Activated CD4-positive, alpha-beta T cell treated with anti-CD3 and anti-CD28 coated beads for 48 hours (primary cell): ENCODE measurements around the gene NTRK2.

Experiments
- DNase-seq: peaks from one replicate; pipeline ENCODE4 v3.0.0-alpha.2; 2020

NTRK2 gene

GRCh38 chr9:84823421-84824271, 154.1 kb downstream of the NTRK2 start:
- DNase-seq, result no peak

- DNase-seq, result no peak
Observed at GRCh38 chr9:84827216-84827765, 157.8 kb downstream of the NTRK2 start.

DNA sequence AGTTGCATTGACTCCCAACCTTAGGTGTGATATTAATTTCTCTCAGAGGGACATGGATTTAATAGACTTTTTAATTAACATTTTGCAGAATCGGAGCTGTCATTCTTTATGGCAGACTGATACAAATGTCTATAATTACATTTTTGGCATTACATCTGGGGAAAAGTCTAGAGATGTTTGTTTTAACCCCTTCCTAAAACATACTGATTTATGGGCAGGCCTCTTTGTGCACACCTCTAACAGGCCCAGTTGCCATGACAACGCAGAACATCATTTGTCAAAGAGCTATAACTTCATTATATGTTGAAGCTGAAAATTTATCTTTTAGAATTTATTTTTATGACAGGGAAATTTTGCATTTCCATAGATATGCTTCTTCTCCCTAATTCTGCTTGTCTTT, 158.5 kb downstream of the NTRK2 start:
- DNase-seq, result no peak

DNA sequence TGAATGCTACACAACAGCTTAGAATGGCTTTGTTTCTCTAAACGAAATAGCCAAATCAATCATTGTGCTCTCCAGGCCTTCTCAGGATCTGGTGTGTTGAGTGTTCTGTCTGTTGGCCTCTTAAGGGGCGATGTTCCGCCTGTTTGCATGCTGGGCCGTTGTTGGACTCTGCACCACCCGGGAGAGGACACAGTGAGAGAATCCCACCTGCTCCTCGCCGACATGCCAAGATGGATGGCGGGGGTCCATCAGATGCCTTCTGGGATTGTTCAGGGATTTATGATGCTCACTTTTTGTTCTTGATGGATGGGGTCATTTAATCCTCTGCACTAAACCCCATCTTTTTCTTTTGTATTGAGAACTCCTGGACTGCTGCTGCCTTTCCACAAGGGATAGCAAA, 159.9 kb downstream of the NTRK2 start:
- DNase-seq, result no peak

DNA sequence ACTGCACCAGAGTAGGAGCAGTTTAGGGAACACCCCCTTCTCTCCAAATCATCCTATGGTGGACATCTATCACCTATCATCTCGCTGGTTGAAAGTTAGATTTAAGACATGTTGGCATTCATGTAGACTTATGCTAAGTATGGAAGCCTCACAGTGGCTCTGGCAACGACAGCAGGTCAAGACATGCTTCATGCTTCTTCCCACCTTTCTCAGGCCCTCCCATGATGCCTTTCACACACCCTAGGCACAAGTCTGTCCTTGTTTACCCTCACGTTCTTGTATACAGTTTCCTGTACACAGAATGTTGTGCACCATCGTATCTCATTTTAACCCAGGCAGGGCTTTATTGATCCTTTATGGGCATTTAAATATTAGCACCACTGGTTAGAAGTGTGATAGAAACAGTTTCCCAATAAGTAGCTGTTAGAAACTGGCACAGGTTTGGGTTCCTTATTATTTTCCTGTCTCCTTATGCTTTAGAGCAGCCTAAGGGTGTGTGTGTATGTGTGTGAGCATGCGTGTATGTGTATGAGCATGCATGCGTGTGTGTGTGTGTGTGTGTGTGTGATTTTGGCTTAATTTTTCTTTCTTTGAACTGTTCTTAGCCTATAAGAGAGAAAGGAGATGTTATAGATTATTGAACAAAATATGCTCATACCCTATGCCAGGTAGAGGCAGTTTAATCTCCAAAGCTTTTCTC, 160.6 kb downstream of the NTRK2 start:
- no peak for DNase-seq

GRCh38 chr9:84831377-84831776, 161.8 kb downstream of the NTRK2 start:
- no peak for DNase-seq

GRCh38 chr9:84832453-84832852, 162.9 kb downstream of the NTRK2 start:
- no peak for DNase-seq

DNA sequence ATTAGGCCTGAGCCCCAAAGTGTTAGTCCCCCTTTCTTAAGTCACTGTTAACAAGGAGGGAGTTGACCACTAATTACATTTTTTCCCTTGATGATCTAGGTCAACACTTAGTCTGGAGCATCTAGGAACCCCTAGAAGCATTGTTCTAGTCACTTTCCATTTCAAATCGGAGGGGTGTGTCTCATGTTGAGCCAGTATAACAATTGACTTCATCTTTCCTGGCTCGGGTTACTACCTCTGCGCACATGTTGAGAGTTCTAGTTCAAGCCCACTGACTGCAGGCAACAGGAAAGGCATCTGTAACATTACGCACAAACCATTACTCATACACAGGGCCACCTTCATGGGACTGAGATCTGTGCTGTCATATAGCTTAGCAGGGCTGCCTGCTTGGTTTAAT, 164.9 kb downstream of the NTRK2 start:
- DNase-seq, result no peak

DNA sequence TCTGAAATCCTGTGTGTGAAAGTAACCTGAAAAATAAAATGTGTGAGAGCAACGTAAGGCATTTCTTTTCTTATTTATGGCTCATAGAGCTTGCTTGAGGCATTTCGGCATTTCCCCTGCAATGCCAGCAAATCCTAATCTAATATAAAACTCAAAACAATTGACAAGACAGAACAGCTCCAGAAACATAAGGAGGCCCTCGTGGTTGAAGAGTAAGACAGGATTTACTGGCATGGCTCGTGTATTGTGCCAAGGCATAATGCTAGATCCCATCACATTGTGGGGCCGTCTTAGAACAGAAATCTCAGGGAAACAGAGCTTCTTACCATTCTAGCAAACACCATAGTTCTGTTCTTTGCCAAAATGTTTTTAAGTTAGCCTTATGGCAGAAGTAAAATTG, 166.2 kb downstream of the NTRK2 start:
- no peak for DNase-seq

DNA sequence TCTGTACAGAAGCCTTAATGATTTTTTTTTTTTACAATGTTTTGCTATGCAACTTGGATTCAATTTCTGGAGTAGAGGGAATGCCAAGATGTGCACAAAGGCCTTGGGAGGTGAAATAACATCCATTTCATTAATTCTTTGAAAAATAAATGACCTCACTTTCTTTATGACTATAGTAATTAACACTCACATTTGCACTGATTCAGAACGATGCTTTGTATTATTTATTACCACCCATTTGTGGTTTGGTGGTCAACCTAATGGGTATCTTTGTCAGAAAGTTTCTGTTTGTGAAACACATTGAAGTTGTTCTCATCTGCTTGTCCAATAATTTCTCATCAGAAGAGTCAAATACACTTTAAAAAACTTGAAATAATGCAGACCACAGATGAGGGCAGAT, 169.3 kb downstream of the NTRK2 start:
- no peak for DNase-seq

DNA sequence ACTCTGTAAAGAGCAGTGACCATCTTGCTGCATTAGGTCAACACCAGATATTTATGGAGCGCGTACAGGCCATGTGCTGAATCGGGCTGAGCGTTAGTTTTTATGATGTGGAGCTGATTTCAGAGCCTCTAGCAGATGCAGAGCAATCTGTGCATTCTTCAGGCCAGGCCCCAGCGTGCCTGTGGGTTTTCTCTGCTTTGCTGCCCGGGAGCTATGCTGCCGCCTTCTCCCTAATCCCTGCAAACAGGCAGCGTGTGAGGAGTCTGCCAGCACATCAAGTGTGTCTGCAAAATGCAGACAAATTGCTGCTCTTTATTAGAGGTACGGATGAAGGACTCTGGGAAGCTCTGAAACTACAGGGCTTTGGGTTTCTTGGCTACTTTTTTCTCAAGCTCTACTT, 170.0 kb downstream of the NTRK2 start:
- DNase-seq, result no peak

DNA sequence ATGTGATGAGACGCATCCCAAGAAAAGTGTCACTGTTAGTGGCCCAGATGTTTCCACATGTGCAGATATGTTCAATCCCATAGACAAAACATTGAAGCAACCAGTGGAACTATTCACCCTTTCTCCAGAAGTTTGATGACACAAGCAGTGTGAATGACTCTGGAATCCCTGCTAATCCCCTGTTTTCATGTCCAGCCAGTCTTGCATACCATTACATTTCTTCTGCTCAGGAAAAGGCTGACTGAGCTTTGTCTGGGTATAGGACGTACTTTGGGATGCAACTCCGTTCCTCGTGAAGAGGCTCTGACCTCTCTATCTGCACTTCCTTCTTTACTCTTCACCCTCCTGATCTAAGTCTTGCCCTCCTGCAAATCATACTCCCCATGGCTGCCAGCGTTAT, 172.4 kb downstream of the NTRK2 start:
- DNase-seq, result no peak

GRCh38 chr9:84843175-84843824, 173.8 kb downstream of the NTRK2 start:
- no peak for DNase-seq

DNA sequence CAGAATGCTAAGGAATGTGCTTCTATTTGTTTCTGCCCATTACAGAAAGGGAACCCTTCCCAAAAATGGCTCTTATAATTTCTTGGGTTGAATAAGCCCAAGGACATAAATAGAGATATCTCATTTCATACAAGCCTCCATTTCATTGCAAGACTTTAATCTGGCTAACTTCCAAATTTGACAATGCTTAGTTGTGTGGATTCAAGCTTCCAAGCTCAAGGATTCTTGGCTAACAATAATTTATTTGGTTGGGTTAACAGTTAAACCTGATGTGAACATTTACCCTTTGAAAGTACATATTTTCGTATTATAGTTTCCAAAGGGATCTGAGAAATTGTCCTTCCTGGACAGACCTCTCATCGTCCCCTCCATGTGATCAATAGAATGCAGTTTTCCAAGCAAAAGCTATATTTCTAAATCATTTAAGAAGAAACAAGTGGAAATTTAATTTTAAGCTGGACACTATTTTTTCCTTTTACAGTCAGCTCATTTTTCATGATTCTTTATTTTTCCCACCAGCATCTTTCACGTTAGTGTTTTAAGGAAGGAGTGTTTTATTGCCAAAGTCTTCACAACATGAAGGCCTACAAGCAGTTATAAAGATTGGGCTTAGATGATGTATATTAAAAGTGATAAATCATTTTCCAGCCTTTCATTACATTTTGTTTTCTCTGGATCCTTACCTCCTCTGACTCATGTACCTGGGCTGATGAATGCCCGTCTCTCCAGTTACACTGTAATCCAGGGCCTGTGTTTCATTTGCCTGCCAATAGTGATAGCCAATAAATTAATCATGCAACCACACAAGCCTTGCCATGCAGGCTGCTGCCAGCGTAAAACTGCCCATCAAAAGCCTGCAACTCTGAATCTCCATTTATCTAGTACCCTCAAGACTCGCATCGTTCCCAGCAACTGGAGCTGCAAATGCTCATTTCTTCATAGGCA, 176.7 kb downstream of the NTRK2 start:
- no peak for DNase-seq

DNA sequence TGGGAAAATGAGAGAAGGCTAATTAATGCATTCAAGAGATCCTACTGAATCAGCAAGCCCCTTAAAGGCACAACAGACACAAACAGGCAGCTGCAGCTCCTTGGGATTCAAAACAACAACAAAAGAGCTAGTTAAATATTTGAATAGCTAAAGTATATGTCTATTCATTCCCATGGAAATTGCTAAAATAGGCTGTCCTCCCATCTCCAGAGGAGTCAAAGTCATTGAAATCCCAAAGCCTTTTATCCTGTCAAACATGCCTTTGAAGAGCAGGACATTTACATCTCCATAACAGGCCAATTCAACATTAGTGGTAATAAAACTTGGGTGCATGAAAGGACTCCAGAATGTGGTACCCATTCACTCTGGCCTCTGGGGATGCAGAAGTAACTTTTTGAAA, 177.4 kb downstream of the NTRK2 start:
- no peak for DNase-seq

DNA sequence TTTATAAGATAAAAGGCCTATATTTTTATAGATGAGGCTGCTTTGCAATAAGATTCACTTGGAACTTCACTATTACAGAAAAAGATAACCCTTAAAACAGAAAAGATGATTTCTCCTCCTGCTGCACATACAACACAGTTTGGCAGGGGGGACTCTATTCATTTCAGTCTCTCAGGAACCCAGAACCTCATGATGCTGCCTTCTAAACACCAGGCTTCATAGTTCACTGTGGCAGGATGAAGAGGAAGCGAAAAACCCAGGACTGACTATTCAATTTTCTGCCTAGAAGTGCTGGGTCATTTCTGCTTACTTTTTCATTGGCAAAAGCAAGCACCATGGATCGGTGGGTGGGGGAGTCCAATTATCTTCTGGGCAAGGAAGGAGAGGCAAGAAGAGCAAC, 179.5 kb downstream of the NTRK2 start:
- no peak for DNase-seq

- no peak for DNase-seq
Observed at GRCh38 chr9:84850830-84851392, 181.4 kb downstream of the NTRK2 start.

DNA sequence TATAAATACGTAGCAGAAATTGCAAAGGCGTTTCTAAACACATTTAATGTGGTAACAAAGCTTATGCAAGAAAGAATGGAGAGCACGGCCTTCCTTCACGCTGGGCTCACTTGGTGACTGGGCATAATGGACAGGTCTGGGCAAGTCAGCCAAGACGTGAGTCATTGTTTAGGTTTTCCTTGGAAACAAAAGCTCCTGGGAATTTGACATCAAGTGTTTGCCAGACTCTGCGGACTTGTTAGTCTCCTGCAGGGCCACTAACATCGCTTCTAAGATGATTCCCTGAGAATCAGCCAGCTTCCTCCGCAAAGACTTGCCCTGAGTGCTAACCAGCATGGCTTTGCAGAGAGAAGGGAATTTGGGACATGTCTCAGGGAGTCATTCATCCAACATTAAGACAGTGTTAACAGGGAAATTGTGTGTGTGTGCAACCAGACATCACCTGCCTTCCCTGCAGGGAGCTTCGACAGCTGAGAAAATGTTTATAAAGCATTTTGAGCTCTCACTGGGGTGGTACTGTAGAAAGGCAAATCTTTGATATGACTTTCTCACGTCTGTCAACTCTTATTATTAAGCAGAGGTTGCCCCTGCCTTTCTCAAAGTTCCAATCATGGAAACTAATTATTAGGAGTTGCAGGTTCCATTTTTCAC, 182.5 kb downstream of the NTRK2 start:
- DNase-seq, result no peak

- DNase-seq, result no peak
Observed at GRCh38 chr9:84852617-84853301, 183.2 kb downstream of the NTRK2 start.

DNA sequence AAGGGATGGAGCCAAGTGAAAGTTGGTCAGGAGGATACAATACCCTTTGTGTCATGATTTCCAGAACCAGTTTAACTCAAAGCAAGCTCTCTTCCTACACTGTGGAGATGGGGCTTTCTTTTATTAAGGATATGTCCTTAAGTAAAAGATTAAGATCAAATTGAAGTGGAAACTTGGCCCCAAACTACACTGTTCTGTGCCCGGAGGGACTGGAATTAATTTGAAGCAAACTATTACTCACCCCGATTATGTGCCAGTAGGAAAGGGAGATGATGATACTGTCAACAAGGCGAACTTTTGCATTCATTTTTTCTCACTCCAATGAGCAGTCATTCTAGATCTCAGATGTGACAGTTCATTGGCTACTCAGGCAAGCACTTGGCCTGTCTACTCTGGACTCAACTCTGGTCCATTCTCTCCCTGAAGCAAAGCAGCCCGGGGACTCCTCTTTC, 186.7 kb downstream of the NTRK2 start:
- DNase-seq, result no peak

GRCh38 chr9:84857211-84857610, 187.7 kb downstream of the NTRK2 start:
- DNase-seq, result no peak
